NB4 (cell line): ENCODE measurements around the gene WDR7.

Experiments
- MYC ChIP-seq: IDR thresholded peaks from 2 replicates; pipeline ENCODE4 v1.6.1; 2011; ENCODE audit warnings: low read depth, low read length
- POLR2A ChIP-seq: IDR thresholded peaks from 2 replicates; pipeline ENCODE4 v1.6.1; 2011; ENCODE audit warnings: mild to moderate bottlenecking; ENCODE audit not compliant: insufficient read length; ENCODE audit errors: extremely low read depth
- TF ChIP-seq, protein P1 (sequence below): IDR thresholded peaks from one replicate; pipeline ENCODE4 v1.5.1; 2012; ENCODE audit warnings: low read depth, low read length
- TF ChIP-seq, protein P2 (sequence below): IDR thresholded peaks from 2 replicates; pipeline ENCODE4 v1.6.1; 2011; ENCODE audit warnings: low read depth, low read length

DNA sequence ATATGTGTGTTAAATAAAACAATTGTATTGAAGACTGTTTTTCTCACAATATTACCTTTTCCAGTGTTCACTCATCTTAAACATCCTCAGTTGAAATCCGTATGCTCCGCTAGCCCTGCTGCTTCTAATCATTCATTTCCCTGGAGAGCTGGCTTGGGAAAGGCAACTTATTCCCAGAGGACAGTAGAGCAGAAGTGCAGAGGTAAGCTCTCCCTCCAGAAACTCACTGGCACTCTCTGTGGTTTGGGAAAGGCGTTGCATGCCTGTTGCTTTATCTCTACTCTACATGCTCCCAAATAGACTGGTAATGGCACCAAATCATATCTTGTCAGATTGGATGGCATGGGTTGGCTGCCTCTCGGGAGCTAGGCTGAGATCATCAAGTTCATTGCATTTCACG lies 378.6 kb downstream of the WDR7 start:
- TF ChIP-seq POLR2A: no peak
- TF ChIP-seq, protein P1, sequence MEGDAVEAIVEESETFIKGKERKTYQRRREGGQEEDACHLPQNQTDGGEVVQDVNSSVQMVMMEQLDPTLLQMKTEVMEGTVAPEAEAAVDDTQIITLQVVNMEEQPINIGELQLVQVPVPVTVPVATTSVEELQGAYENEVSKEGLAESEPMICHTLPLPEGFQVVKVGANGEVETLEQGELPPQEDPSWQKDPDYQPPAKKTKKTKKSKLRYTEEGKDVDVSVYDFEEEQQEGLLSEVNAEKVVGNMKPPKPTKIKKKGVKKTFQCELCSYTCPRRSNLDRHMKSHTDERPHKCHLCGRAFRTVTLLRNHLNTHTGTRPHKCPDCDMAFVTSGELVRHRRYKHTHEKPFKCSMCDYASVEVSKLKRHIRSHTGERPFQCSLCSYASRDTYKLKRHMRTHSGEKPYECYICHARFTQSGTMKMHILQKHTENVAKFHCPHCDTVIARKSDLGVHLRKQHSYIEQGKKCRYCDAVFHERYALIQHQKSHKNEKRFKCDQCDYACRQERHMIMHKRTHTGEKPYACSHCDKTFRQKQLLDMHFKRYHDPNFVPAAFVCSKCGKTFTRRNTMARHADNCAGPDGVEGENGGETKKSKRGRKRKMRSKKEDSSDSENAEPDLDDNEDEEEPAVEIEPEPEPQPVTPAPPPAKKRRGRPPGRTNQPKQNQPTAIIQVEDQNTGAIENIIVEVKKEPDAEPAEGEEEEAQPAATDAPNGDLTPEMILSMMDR: no peak
- TF ChIP-seq, protein P2, sequence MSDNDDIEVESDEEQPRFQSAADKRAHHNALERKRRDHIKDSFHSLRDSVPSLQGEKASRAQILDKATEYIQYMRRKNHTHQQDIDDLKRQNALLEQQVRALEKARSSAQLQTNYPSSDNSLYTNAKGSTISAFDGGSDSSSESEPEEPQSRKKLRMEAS: no peak
- TF ChIP-seq MYC: no peak
